OCI-LY3 (cell line): ENCODE results near the gene PIP5K1B.

Experiments
- H2AFZ ChIP-seq: fragments of 200-600, 300-600 bp; shearing (Covaris generic); 2 replicates; pipeline ENCODE4 v1.6.0; 2014; ENCODE audit warnings: antibody characterized with exemption, low read depth, low read length
- H3K27ac ChIP-seq: fragments of 200-600, 300-600 bp; sonication (generic); 2 replicates; pipeline ENCODE4 v1.5.1; 2014; ENCODE audit warnings: mild to moderate bottlenecking, low read length, moderate library complexity, mixed read lengths
- H3K27me3 ChIP-seq: fragments of 200-600, 300-600 bp; sonication (generic); 2 replicates; pipeline ENCODE4 v1.6.1; 2014; ENCODE audit warnings: low read depth, low read length, mixed read lengths
- H3K36me3 ChIP-seq: fragments of 200-600, 300-600 bp; sonication (generic); replicated peaks from 2 replicates; pipeline ENCODE3; 2014; ENCODE audit warnings: low read depth, low read length, mixed read lengths
- H3K4me1 ChIP-seq: fragments of 300-600, 200-600 bp; sonication (generic); 2 replicates; pipeline ENCODE4 v1.6.1; 2014; ENCODE audit warnings: low read length, mixed read lengths
- H3K4me2 ChIP-seq: fragments of 200-600, 300-600 bp; sonication (generic); 2 replicates; pipeline ENCODE4 v1.6.1; 2014; ENCODE audit warnings: low read length, mixed read lengths
- H3K4me3 ChIP-seq: fragments of 300-600, 200-600 bp; sonication (generic); 2 replicates; pipeline ENCODE4 v1.5.1; 2014; ENCODE audit warnings: antibody characterized with exemption, mild to moderate bottlenecking, low read length, moderate library complexity
- H3K79me2 ChIP-seq: fragments of 300-600, 200-600 bp; shearing (Covaris generic); 2 replicates; pipeline ENCODE4 v1.6.1; 2014; ENCODE audit warnings: mild to moderate bottlenecking, low read length, mixed read lengths
- H3K9ac ChIP-seq: fragments of 300-600, 200-600 bp; shearing (Covaris generic); 2 replicates; pipeline ENCODE4 v1.6.0; 2014; ENCODE audit warnings: mild to moderate bottlenecking, low read length, moderate library complexity
- H3K9me3 ChIP-seq: fragments of 200-600, 300-600 bp; shearing (Covaris generic); 2 replicates; pipeline ENCODE4 v1.6.1; 2014; ENCODE audit warnings: low read length, mixed read lengths; ENCODE audit not compliant: insufficient read depth
- H4K20me1 ChIP-seq: fragments of 200-600, 300-600 bp; sonication (generic); 2 replicates; pipeline ENCODE4 v1.6.1; 2016; ENCODE audit warnings: low read length, mixed read lengths; ENCODE audit not compliant: insufficient read depth
- CTCF ChIP-seq: fragments of 200-600, 300-600 bp; sonication (generic); IDR thresholded peaks from 2 replicates; pipeline ENCODE4 v1.5.1; 2014; ENCODE audit warnings: antibody characterized with exemption, low read length, low read depth
- EZH2phosphoT487 ChIP-seq: fragments of 200-600 bp; shearing (Covaris generic); IDR thresholded peaks from 2 replicates; pipeline ENCODE4 v1.6.1; 2018; ENCODE audit warnings: antibody characterized with exemption, mixed run types, low read depth

Gene PIP5K1B

GRCh38 chr9:68876273-68876672 lies 171.2 kb downstream of the PIP5K1B start:
- Histone ChIP-seq H4K20me1 (no peaks in the 10 kb centered on the region), H3K9me3 (no peaks in the 10 kb centered on the region), H2AFZ (no peak overlapping the region), H3K79me2 (no peaks in the 10 kb centered on the region), H3K4me2 (no peak overlapping the region), H3K9ac (no peak overlapping the region), H3K27ac (no peak overlapping the region), H3K4me1 (no peaks in the 10 kb centered on the region), H3K36me3 (no peaks in the 10 kb centered on the region), H3K4me3 (no peak overlapping the region), H3K27me3 (peaks cover 8% of the 10 kb centered on the region)
- TF ChIP-seq CTCF, result no peak
- no peak for TF ChIP-seq EZH2phosphoT487

GRCh38 chr9:68876681-68877080 lies 171.6 kb downstream of the PIP5K1B start:
- TF ChIP-seq EZH2phosphoT487, result no peak
- TF ChIP-seq CTCF, result no peak
- no peaks in the 10 kb centered on the region for H3K79me2 ChIP-seq
- H3K9me3 ChIP-seq, result no peaks in the 10 kb centered on the region
- no peaks in the 10 kb centered on the region for H3K36me3 ChIP-seq
- no peak overlapping the region for H3K9ac ChIP-seq
- H3K4me1 ChIP-seq, result no peaks in the 10 kb centered on the region
- H3K27ac ChIP-seq, result no peak overlapping the region
- H3K4me3 ChIP-seq, result no peak overlapping the region
- no peaks in the 10 kb centered on the region for H4K20me1 ChIP-seq
- H2AFZ ChIP-seq, result no peak overlapping the region
- H3K4me2 ChIP-seq, result no peak overlapping the region
- H3K27me3 ChIP-seq, result peaks cover 11% of the 10 kb centered on the region

- no peak for TF ChIP-seq CTCF
- no peak for TF ChIP-seq EZH2phosphoT487
- H3K27me3 ChIP-seq, result peaks cover 13% of the 10 kb centered on the region
- H3K79me2 ChIP-seq, result no peaks in the 10 kb centered on the region
- H3K27ac ChIP-seq, result no peak overlapping the region
- H3K36me3 ChIP-seq, result no peaks in the 10 kb centered on the region
- no peaks in the 10 kb centered on the region for H3K9me3 ChIP-seq
- H4K20me1 ChIP-seq, result no peaks in the 10 kb centered on the region
- H3K9ac ChIP-seq, result no peak overlapping the region
- H3K4me3 ChIP-seq, result no peak overlapping the region
- H3K4me1 ChIP-seq, result no peaks in the 10 kb centered on the region
- no peak overlapping the region for H2AFZ ChIP-seq
- no peak overlapping the region for H3K4me2 ChIP-seq
Observed at GRCh38 chr9:68877219-68877618, 172.2 kb downstream of the PIP5K1B start.

- Histone ChIP-seq H3K36me3 (no peaks in the 10 kb centered on the region), H3K27me3 (peaks cover 15% of the 10 kb centered on the region; the same call in 1 of the 2 replicates), H2AFZ (no peak overlapping the region), H4K20me1 (no peaks in the 10 kb centered on the region), H3K4me1 (no peaks in the 10 kb centered on the region), H3K9ac (no peak overlapping the region), H3K9me3 (no peaks in the 10 kb centered on the region), H3K4me2 (no peak overlapping the region), H3K79me2 (no peaks in the 10 kb centered on the region), H3K4me3 (no peak overlapping the region), H3K27ac (no peak overlapping the region)
- no peak for TF ChIP-seq EZH2phosphoT487
- TF ChIP-seq CTCF, result no peak
Observed at GRCh38 chr9:68878450-68878849, 173.4 kb downstream of the PIP5K1B start.
